A673 (cell line): ENCODE results near the gene WSCD2.

Source experiments
- CTCF ChIP-seq: fragments of 300-800, 200-600 bp; sonication (generic); conservative IDR thresholded peaks from 2 replicates; pipeline ENCODE4 v1.5.1; 2017; ENCODE audit warnings: low read depth, mild to moderate bottlenecking, antibody characterized with exemption, low read length, moderate library complexity, mixed read lengths
- EZH2 ChIP-seq: fragments of 200-600 bp; sonication (generic); IDR thresholded peaks from 2 replicates; pipeline ENCODE4 v1.6.1; 2017; ENCODE audit warnings: borderline replicate concordance, low read depth, mild to moderate bottlenecking, mixed read lengths, antibody characterized with exemption, low read length; ENCODE audit not compliant: poor library complexity, severe bottlenecking

- no peak for TF ChIP-seq CTCF
- TF ChIP-seq EZH2, result no peak
Observed at GRCh38 chr12:108296945-108297344, 167.9 kb downstream of the WSCD2 start.
